RWPE1 (cell line): ENCODE data around the gene MAGEA9.

Experiments used
- CTCF ChIA-PET: fragments of 350-600 bp; sonication (Branson Sonifier 250); formaldehyde crosslinking; extraction: SDS; loops from one replicate; lab custom pipeline; 2021; lab: Yijun Ruan, JAX
- POLR2A ChIA-PET: fragments of 400-600 bp; formaldehyde crosslinking; extraction: SDS; loops from one replicate; lab custom pipeline; 2020; ENCODE audit warnings: antibody characterized with exemption; ENCODE audit not compliant: low non-redundant PET; lab: Yijun Ruan, JAX
- DNase-seq: peaks from one replicate; pipeline ENCODE4 v3.0.0; 2012; ENCODE audit warnings: low spot score
- H3K27ac ChIP-seq: fragments of 450-650 bp; 2 replicates; pipeline ENCODE4 v1.5.1; 2017
- TF ChIP-seq, protein P1 (sequence below): fragments of 450-650 bp; conservative IDR thresholded peaks from 2 replicates; pipeline ENCODE4 v1.5.1; 2017; ENCODE audit warnings: low read depth, mild to moderate bottlenecking

The MAGEA9 gene

DNA sequence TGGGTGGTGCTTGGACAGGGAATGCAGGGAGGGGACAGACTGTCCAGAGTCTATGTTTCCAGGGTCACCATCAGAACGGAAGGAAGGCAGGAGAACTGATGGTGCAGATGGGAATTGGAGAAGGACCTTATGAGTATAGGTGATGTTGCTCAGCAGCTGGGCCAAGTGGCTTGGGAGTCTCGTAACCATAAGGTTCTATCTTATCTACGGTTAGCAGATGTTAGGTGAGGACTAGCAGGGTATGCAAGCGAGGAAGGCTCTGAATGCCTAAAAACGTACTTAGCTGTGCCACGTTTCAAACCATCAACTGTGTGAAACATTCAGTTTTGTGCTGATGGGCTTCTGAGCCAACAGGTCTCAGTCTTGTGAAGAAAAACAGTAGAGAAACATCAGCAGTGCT, 22.4 kb downstream of the MAGEA9 start:
- TF ChIP-seq, protein P1, sequence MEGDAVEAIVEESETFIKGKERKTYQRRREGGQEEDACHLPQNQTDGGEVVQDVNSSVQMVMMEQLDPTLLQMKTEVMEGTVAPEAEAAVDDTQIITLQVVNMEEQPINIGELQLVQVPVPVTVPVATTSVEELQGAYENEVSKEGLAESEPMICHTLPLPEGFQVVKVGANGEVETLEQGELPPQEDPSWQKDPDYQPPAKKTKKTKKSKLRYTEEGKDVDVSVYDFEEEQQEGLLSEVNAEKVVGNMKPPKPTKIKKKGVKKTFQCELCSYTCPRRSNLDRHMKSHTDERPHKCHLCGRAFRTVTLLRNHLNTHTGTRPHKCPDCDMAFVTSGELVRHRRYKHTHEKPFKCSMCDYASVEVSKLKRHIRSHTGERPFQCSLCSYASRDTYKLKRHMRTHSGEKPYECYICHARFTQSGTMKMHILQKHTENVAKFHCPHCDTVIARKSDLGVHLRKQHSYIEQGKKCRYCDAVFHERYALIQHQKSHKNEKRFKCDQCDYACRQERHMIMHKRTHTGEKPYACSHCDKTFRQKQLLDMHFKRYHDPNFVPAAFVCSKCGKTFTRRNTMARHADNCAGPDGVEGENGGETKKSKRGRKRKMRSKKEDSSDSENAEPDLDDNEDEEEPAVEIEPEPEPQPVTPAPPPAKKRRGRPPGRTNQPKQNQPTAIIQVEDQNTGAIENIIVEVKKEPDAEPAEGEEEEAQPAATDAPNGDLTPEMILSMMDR: no peak
- ChIA-PET CTCF (interaction anchor here (0.6 kb wide), 1 partner anchor 1393 kb away, joined by 3 read pairs; no protein-coding TSS in a partner anchor), POLR2A (no interaction called here)
- no peak for DNase-seq
- H3K27ac ChIP-seq: no peak overlapping the region

GRCh38 chrX:149807747-149808458, 26.2 kb downstream of the MAGEA9 start:
- ChIA-PET CTCF (no interaction called here), POLR2A (no interaction called here)
- TF ChIP-seq, protein P1: no peak
- no peak overlapping the region for H3K27ac ChIP-seq
- DNase-seq: no peak

DNA sequence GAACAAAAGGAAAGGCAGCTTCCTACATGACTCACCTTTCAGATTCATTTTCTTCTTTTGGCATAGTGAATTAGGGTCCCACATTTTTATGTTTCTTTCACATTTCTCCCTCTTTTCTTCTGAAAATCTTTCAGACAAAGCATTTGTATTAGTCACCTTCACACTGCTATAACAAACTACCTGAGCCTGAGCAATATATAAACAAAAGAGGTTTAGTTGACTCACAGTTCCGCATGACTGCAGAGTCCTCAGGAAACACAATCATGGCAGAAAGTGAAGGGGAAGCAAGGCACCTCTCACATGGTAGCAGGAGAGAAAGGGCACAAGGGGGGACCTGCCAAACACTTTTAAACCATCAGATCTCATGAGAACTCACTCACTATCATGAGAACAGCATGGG, 36.9 kb downstream of the MAGEA9 start:
- TF ChIP-seq, protein P1: no peak
- no peak for DNase-seq
- H3K27ac ChIP-seq: no peak overlapping the region
- POLR2A ChIA-PET: no interaction called here
- CTCF ChIA-PET: no interaction called here

DNA sequence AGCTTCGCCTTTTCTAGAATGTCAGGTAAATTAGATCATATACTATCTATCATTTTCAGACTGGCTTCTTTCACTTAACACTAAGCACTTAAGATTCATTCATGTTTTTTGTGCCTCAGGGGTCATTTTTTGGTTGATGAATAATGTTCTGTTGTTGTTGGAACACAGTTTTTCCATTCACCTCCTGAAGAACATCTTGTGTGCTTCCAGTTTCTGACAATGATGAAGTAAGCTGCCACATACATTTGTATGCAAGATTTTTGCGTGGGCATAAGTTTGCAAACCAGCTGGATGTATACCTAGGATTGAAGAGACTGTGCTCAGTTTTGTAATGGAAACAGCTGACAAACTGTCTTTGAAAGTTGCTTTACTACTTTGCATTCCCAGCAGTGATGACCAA, 37.6 kb downstream of the MAGEA9 start:
- no peak overlapping the region for H3K27ac ChIP-seq
- DNase-seq: no peak
- TF ChIP-seq, protein P1: no peak
- ChIA-PET CTCF (no interaction called here), POLR2A (no interaction called here)

DNA sequence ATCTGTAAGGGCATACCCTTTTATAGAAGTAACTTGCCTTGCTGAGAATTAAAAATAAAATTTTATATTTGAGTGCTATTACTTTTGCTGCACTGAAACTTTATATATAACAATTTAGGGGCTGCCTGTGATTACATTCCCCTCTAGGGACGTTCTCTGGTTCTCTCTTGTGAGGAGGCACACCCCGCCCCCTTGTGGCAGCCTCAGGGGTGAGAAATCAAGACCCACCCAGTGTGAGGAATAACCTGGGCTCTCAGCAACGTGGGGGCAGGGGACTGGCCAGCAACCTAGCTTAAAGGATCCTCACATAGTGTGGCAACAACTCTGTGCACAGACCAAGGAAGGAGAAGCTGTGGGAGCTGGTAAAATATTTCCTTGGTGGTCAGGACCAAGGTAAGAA, 43.7 kb downstream of the MAGEA9 start:
- TF ChIP-seq, protein P1: no peak
- POLR2A ChIA-PET: no interaction called here
- no peak overlapping the region for H3K27ac ChIP-seq
- DNase-seq: no peak
- CTCF ChIA-PET: no interaction called here

GRCh38 chrX:149827254-149827653, 45.5 kb downstream of the MAGEA9 start:
- H3K27ac ChIP-seq: no peak overlapping the region
- POLR2A ChIA-PET: no interaction called here
- TF ChIP-seq, protein P1: no peak
- no peak for DNase-seq
- CTCF ChIA-PET: no interaction called here
